GM19193 (cell line): ENCODE data around the gene PAQR8.

Experiments used
- POLR2A ChIP-seq: IDR thresholded peaks from 4 replicates; pipeline ENCODE4 v1.6.1; 2011; ENCODE audit not compliant: insufficient read depth, insufficient read length; ENCODE audit errors: extremely low read depth

The PAQR8 gene

DNA sequence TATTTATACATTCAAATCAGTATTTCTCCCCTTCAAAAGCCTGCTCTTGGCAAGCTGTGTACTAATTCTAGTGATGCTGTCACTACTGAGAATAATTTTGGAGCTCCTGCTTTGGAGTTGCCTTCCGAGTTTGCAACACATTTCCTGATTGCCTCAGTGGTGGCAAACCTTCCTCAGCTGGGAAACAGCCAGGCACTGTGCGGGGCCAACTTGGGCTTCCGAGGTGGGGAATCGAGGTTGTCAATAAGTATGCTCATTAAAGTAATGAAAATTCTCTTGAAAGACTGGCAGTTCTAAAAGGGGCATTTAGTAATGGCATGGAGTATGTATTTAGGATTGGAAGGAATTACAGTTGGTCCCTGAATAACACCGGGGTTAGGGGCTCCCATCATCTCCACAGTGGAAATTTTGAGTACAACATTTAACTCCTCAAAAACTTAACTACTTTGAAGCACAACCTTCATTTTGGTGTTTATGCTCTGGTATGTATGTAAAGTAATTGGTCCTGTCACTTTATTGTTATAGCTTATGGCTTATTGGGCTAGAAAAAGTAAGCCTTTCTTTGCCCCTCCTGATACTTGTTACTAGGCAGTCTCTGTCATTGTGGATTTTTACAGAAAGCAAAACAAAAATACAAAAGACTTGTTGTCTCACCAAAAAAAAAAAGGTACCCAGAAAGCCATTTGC, 2.7 kb downstream of the PAQR8 start:
- TF ChIP-seq POLR2A = no peak

DNA sequence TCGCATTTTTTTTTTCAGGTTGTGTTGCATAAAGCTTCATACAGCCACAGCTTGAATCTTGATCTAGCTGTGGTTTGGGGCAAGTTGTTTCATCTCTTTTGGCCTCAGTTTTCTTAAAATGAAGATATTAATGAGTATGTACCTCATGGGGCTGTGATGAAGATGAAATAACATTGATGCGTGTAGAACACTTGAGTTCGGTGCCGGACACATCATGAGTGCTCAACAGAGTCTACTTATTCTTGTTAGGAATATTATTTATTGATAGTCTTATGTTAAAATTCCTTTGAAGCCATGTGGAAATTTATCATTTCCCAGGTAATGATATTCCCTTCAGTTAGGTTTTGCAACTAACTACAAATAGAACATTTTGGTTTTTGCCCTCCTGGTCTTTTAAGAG, 3.4 kb downstream of the PAQR8 start:
- no peak for TF ChIP-seq POLR2A

DNA sequence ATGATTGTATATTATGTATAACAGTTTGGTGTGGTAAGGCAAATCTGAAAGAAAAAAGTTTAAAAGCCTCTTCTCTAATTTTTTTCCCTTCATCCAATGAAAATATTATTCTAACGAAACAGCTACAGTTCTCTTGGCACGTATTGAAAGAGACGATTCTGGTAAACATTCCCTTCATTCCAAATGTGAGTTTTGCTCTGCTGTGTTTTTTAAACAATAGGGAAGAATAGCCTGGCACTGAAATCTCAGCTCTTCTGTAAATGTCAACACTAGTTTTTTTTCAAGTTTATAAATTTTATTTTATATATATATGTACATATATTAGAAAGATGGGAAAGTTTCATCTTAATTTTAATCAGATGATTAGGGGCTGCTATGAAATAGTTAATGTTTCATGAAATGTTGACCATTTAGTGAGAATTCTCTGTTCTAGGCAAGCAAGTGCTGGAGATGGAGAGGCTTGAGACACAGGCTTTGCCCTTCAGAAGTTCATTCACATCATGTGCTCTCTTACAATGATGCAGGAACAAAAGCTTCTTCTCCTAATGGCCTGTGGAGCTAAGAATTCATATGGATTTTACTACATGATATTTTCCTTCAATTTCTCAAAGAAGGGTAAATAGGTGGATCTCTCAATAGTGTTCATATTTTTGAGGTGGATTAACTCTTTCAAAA, 4.1 kb downstream of the PAQR8 start:
- TF ChIP-seq POLR2A = no peak

DNA sequence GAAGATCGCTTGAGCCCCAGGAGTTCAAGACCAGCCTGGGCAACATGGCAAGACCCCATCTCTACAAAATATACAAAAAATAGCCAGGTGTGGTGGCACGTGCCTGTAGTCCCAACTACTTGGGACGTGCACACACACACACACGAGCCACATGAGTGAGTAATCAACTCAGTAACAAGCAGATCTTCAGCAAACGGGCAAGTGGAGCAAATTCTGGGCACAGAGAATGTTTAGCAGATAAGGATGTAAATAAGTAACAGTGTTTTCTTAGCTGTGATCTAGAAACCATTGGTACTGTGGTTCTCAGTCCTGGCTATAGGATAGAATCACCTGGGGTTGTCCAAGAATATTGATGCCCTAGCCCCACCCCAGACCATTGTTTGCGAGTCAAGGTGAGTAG, 6.1 kb downstream of the PAQR8 start:
- no peak for TF ChIP-seq POLR2A

DNA sequence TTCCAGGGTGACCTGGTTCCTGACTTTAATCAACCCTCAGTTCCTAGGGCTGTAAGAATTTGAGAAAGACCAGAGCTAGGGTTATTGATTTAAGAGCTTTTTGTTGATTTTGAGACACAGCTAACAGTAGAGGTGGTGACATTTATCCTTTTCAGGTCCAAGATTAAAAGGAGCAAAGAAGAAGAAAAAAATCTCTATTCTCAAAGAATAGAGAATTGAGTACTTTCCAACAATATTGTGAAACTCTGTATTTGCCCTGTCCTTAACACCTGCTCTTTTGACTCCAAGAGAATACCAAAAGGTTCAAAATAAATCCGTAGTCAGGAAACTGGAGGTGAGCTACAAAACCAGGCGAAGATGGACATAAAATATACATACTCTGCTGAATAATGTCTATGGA, 7.3 kb downstream of the PAQR8 start:
- TF ChIP-seq POLR2A = no peak

DNA sequence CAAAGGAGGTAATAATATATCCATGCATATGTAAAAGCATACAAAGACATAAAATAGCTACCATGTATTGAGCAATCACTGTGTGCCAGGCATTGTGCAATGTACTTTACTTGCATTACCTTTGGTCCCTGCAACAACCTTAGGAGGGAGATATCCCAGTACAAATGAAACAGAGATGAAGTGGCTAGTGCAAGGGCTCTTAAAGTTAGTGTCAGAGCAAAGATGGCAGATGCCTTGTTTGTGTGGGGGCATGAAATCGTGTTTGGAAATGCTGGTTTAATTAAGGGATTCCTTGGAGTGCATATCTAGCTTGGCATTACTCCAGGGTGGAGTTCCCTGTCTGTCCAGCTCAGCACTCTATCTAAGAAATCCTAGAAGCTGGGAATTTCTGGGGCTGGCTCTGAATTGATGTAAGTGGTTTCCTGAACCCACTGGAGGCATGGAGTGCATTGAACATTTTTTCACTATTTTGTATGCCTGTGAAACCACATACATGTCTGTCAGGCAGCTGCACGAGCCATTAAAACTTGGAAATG, 9.8 kb downstream of the PAQR8 start:
- TF ChIP-seq POLR2A = no peak

DNA sequence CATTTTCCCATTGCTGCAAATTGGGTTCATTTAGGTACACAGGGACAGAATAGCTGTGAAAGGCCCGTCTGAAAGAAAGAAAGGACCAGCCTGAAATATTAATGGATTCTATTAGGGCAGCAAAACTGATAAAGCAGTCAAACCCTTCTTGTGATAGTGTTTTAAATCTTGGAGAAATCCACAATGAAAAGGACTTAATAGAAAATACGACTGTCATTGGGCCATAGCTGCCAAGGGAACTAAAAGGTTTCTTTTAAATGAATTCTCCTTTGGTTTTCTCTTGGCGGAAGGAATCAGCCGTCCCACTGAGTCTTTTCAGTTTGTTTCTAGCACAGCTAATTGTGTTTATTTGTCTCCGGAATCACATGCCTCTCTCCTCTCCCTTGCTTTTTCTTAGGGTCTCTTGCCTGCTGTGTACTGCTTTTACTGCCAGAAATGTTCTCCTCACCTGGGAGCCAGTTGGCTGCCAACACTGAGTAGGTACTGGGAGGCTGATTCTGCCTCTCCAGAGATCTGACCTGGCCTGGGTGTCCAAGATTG, 11.3 kb downstream of the PAQR8 start:
- TF ChIP-seq POLR2A = no peak

DNA sequence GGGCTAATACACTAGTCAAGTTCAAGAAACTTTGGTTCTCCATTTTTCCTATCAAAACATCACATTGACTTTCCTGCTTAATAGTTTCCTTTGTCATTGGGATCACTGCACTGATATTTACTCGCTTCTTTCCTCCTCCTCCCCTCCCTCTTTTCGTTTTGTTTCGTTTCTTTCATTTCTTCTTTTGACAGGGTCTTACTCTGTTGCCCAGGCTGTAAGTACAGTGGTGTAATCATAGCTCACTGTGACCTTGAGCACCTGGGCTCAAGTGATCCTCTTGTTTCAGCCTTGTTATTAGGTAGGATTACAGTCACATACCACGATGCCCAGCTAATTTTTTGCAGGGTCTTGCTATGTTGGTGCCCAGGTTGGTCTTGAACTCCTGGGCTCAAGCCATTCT, 12.3 kb downstream of the PAQR8 start:
- TF ChIP-seq POLR2A = no peak

DNA sequence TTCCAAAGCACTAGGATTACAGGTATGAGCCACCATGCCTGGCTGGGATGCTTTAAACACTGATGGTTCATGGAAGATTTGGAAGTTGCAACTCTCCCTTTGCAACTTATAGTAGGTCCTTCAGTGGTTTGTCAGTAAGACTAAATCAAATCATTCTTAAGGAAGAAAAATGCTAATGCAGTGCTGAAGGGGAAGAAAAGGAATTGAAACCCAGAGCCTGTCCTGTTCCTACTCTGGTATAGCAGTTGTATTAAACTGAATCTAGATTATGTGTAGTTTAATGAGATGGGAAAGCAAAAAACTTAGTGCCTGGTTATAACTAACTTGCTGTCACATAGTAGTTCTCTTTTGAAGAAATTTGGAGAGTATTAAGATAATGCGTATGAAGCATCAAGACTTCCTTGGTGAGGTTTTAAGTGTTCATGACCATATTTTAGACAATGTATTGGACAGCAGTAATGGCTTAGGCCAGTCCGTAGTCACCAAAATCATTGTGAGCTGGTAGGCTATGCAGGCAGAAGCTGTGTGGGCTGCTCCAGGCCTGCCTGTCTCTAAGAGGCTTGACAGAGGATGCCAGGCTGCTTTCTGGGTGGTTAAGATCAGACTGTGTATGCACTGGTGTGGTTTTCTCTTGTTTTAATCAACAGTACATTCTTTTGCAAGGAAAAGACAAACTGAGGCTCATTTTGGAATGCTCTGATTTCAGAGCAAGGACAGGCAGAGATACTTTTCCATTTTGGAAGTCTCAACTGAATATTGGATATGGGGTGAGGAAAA, 14.0 kb downstream of the PAQR8 start:
- TF ChIP-seq POLR2A = no peak

DNA sequence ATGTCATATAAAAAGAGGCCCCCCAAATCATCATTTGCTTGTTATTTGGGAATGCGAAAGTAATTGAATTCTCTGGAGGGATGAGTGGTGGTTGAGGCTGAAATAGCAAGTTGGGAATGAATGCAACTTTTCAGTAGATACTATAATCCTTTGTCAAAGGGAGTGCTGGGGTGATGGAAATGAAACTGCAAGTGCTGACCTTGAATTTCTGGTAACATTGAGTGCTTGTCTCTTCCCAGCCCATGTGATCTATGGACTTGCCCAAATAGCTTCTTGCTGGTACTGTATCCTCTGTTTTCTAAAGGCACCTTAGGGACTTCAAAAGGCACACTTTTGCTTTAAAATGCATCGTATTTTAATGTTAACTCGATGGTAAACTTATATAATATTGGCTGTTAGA, 14.8 kb downstream of the PAQR8 start:
- TF ChIP-seq POLR2A = no peak

DNA sequence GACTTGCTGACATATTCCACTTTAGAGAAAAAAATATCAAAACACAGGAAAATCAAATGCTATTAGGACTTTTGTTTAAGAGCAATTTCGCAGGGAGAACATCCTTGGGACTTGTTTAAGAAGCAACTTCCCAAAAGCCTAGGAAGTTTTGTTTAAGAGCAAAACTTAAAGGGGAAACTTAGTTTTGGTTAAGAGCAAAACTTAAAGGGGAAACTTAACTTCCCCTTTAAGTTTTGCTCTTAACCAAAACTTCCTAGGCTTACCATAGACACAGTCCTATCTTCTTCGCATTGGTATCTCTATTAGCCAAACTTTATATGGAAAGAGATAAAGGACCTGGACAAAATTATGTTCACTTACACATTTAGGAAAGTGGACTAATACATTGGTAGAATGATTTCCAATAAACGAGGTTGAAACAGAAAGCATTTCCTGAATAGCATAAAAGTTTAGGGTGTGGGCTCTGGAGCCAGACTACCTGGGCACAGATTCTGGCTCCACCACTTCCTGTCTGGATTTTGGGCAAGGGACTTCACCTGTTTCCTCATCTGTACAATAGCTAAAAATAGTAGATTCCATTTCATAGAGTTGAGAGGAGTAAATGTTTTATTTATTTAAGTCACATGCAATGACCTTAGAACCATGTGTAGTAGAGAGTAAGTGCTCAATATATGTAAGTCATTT, 15.7 kb downstream of the PAQR8 start:
- TF ChIP-seq POLR2A = no peak

DNA sequence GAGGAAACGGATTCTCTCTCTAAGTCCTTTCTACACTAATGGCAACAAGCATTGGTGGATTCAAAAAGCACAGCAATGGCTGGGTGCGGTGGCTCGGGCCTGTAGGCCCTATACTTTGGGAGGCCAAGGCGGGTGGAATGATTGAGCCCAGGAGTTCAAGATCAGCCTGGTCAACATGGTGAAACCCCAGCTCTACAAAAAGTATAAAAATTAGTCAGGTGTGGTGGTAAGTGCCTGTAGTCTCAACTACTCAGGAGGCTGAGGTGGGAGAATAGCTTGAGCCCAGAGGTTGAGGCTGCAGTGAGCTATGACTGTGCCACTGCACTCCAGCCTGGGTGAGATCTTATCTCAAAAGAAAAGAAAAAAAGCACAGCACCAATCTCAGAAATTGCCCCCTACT, 19.3 kb downstream of the PAQR8 start:
- no peak for TF ChIP-seq POLR2A

DNA sequence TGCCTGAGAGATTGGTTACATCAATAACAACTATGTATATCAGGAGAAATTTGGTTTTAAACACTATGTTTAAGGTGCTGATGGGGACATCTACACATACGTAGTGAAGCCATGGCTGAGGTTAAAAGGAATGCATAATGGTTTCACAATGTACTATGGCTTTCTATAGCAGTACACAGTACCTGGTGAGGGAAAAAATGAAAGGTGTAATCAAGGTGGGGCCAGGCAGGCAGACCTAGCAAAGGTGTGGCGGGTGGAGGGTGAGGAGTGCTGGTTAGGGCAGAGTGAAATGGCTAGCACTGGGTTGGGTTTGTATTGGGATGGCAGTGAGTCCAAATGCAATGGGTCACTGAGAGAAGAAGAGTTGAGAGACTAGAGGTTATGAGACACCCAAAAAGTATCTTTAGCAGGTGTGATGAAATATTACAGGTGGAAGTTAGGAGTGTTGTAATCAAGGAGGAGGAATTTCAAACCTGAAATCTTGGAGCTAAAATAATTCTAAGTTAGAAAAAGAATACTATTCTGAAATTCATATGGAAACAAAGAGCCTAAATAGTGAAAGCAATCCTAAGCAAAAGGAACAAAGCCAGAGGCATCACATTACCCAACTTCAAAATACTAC, 22.3 kb downstream of the PAQR8 start:
- no peak for TF ChIP-seq POLR2A

DNA sequence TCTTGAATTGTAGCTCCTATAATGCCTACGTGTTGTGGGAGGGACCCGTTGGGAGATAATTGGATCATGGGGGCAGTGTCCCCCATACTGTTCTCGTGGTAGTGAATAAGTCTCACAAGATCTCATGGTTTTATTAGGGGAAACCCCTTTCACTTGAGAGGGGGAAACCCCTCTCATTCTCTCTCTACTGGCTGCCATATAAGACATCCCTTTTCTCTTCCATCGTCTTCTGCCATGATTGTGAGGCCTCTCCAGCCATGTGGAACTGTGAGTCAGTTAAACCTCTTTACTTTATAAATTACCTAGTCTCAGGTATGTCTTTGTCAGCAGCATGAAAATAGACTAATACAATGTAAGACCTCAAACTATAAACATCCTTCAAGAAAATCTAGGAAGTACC, 23.1 kb downstream of the PAQR8 start:
- no peak for TF ChIP-seq POLR2A
